Effector CD8-positive, alpha-beta T cell (primary cell): ENCODE results near the gene SAE1.
"Not testable (repeated sequence)": the region's sequence is repeated elsewhere in the genome, so short reads cannot be mapped to it uniquely, and the experiment has no call there.

Source experiments
- DNase-seq: peaks from one replicate; lab custom pipeline; 2025; lab: John Stamatoyannopoulos, UW

Gene SAE1

DNA sequence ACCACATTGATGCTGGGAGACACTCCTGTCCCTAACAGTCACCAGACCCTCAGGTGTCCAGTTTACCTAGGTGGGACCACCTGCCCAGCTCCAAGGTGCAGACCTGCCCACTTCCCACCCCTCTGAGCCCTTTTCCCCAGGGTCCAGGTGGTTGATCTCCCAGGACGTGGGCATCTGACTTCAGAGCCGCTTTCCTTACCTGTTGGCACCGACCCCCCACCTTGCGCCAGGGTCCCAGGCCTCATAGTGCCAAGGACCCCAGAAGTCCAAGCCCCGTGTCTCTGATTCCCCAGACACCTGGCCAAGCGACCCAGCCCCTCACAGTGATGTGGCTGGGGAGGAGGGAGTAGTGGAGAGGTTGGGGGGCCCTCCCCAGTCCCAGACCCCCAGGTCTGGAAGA, 109.9 kb downstream of the SAE1 start:
- no peak for DNase-seq

DNA sequence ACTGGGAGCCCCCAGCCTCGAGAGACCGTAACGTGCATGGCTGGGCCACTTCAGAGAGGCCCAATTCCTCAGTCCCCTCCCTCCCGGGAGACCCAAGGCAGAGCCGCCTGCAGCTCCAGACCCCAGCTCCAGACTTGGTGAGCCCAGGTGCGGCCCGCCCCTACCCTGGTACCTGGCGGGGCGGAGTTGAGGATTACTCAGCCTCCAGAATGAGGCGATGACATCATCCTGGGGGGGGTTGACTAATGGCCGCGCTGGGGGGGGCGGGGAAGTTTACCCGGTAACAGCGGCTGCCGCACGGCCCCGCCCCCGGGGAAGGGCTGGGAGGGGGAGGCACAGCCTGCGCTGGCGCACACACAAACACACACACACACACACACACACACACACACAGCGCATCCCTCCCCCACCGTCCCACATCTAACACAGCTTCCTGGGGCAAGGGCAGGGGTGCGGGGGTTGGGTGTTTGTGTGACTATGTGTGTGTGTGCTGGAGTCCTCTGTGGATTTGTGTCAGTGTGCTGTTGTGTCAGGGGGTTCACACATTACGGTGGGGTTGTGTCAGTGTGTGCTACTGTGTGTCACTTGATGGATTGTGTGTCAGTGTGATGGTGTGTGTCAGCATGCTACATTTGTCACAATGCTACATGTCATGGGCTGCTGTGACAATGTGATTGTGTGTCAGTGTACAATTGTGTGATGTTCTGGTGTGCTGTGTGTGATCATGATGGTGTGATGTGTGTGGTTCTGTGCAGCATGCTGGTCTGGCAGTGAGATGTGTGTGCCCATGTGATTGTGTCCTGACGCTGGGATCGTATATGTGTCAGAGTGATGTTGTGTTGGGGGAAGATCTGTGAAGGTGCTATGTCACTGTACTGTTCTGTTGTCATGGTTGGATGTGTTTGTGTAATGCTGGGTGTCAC, 110.6 kb downstream of the SAE1 start:
- peak; percentile 76 for DNase-seq

DNA sequence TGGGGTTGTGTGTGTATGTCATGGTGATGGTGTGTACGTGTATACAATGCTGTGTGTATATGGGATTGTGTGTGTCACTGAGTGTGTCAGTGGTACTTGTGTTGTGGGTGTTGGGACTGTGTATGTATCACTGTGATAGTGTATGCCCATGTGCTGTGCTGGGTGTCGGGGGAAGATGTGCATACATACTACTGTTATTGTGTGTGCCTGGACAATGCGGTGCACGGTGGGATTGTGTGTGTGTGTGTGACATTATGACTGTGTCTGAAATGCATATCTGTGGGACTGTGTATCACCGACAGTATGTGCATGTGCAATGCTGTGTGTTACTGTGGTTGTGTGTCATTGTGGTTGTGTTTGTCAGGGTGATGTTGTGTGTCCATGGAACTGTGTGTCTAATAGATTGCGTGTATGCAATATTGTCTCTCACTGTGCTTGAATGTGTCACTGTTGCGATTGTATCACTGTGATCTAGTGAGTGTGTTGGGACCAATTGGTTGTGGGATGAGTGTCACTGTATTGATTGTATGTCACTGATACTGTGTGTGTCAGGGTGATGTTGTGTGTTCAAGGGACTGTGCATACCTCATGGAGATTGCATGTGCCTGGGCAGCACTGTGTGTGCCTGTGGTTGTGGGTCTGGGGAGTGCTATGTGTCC, 111.4 kb downstream of the SAE1 start:
- no peak for DNase-seq

GRCh38 chr19:47243364-47243775, 112.7 kb downstream of the SAE1 start:
- no peak for DNase-seq

GRCh38 chr19:47243776-47244547, 113.3 kb downstream of the SAE1 start:
- peak; percentile 75 for DNase-seq

- DNase-seq: peak; percentile 76
Measured at GRCh38 chr19:47247308-47247990, 116.8 kb downstream of the SAE1 start.

GRCh38 chr19:47253016-47253415, 122.4 kb downstream of the SAE1 start:
- not testable (repeated sequence) for DNase-seq

- DNase-seq: no peak
Measured at GRCh38 chr19:47253467-47253881, 122.8 kb downstream of the SAE1 start.

- DNase-seq: no peak
Measured at GRCh38 chr19:47253970-47254369, 123.3 kb downstream of the SAE1 start.

GRCh38 chr19:47255879-47256692, 125.5 kb downstream of the SAE1 start, which contains the start of gene CCDC9:
Gene CCDC9 (plus strand): TSS chr19:47256525. CDS start chr19:47258401, 1,876 bp downstream.
- peak; percentile 95 for DNase-seq

- peak; percentile 100 for DNase-seq
Measured at GRCh38 chr19:47256693-47257410, 126.2 kb downstream of the SAE1 start.

GRCh38 chr19:47257411-47258169, 127.0 kb downstream of the SAE1 start:
- DNase-seq: no peak

- DNase-seq: no peak
Measured at GRCh38 chr19:47258434-47258833, 127.8 kb downstream of the SAE1 start.

- no peak for DNase-seq
Measured at GRCh38 chr19:47258895-47259555, 128.4 kb downstream of the SAE1 start.
